Activated gamma-delta T cell treated with anti-CD3 and anti-CD28 coated beads, Interleukin-2, amount 50 U/mL, for 16 hours (primary cell): ENCODE measurements around the gene RNF126.
"Not testable (repeated sequence)": the region's sequence is repeated elsewhere in the genome, so short reads cannot be mapped to it uniquely, and the experiment has no call there.

Experiments used
- DNase-seq: peaks from one replicate; pipeline ENCODE4 v3.0.0-alpha.2; 2020; ENCODE audit warnings: low read depth

The RNF126 gene

DNA sequence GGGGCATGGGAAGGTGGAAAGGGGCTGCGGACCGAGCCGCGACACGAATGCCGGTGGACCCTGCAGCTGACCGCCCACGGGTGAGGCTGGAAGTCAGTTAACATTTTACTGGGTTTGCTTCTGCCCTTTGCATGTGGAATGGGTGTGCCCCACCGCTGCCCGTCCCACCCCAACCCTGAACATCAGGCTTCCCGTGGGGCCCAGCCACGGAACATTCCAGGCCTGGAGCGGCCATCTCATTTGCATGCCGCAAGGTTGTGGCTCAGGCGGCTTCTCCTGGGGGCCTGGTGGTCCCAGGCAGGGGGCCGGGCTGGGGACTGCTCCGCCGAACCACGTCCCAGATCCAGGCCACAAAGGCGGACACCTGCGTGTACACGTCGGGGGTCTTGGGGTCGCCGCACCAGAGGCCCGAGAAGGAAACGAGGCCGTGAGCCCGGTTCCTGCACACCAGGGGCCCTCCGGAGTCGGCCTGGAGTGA is 22.5 kb upstream of the RNF126 start:
- DNase-seq, result no peak

DNA sequence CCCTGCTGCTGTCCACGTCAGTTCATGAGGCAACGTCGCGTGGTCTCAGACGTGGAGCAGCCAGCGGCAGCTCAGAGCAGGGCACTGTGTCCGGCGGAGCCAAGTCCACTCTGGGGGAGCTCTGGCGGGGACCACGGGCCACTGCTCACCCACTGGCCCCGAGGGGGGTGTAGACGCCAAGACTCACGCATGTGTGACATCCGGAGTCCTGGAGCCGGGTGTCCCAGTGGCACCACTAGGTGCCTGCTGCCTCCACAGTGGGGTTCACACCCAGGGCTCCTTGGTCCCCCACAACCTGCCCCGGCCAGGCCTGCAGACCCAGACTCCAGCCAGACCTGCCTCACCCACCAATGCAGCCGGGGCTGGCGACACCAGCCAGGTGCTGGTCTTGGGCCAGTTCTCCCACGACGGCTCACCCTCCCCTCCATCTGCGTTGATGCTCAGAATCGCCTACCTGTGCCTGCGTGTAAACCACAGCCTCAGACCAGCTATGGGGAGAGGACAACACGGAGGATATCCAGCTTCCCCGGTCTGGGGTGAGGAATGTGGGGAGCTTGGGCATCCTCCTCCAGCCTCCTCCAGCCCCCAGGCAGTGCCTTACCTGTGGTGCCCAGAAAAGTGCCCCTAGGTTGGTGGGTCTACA is 19.8 kb upstream of the RNF126 start:
- no peak for DNase-seq

- DNase-seq, result no peak
These were observed 18.3 kb upstream of the RNF126 start for GRCh38 chr19:681029-682019.

DNA sequence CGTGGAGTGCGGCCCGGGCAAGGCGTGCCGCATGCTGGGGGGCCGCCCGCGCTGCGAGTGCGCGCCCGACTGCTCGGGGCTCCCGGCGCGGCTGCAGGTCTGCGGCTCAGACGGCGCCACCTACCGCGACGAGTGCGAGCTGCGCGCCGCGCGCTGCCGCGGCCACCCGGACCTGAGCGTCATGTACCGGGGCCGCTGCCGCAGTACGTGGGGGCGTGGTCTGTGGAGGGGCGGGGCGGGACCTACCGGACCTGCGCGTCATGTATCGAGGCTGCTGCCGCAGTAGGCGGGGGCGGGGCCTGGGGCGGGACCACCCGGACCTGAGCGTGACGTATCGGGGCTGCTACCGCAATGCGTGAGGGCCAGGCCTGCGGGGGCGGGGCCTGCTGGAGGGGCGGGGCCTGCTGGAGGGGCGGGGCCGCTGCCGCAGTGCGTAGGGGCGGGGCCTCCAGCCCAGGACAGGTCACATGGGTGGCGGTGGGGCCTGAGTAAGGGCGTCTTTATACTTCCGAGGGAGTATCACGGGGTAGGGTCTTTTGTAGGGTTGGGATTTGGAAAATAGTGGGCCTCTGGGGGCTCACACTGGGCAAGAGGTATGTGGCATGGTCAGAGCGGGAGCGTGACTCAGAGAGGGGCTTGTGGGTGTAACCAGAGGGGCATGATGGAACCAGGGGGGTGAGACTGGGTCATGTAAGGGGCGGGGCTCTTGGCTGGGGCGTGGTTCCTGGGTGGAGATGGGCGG is 17.4 kb upstream of the RNF126 start:
- DNase-seq, result peak; percentile 99

DNA sequence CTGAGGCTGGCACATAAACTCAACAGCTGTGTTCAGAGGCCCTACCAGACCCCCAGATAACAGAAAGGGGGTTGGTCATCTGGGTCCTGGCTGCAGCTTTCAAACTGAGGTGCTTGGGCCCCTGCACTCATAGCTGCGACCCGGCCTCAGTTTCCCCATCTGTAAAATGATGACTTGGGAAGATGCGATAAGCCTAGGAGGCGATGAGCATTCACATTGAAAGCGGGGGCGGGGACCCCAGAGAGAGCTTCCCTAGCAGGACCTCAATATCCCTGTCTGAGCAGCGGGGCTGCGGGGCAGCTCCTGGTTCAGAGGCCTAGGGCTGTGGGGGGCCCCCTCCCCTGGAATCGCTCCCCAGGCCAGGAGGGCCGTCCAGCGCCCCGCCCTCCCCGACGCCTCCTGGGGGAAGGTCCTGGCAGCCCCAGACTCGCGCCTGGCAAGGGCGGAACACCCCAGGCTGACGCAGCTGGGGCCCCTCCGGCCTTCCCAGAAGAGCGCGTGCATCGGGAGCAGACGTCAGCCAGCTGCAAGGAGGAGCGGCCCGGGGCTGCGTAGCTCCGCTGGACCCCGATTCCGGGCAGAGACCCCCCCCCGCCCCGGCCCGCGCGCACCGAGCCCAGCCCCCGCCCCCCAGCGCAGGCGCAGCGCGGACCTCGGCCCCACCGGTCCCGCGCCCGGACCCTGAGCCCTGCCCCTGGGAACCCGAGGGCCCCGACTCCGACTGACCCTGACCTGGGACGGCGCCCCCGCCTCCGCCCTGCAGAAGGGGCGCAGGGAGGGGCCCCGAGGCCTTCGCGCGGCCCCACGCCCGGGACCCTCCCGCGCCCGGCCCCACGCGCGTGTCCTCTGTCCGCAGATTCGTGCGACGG is 16.6 kb upstream of the RNF126 start:
- DNase-seq, result no peak

DNA sequence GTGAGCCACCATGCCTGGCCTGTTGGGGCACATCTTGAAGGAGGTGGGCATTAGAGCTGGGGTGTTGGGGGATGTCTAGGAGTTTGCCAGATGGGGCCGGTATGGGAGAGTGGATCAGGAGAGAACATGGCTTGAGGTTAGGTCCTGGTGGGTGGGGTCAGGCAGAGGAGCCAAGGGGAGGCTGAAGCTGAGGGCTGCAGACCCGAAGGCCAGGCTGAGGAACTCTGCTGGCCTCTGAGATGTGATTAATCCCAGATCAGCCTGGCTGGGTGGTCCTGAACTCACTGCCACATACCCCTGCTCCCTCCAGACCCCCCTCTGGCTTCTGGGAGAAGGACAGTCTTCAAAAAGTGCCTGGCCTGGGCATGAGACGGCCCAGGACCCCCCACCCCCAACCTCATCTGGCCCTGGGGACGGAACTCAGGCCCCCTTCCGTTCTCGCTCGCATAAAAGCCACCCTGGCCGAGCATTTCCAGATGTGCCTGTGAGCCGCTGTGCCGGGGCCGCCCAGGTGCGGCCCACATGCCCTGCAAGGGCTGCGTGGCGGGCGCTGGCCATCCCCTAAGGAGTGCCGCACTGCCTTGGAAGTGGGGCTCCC is 15.9 kb upstream of the RNF126 start:
- DNase-seq, result no peak

- no peak for DNase-seq
These were observed 14.8 kb upstream of the RNF126 start for GRCh38 chr19:677601-678436.

- no peak for DNase-seq
These were observed 14.2 kb upstream of the RNF126 start for GRCh38 chr19:677201-677600.

DNA sequence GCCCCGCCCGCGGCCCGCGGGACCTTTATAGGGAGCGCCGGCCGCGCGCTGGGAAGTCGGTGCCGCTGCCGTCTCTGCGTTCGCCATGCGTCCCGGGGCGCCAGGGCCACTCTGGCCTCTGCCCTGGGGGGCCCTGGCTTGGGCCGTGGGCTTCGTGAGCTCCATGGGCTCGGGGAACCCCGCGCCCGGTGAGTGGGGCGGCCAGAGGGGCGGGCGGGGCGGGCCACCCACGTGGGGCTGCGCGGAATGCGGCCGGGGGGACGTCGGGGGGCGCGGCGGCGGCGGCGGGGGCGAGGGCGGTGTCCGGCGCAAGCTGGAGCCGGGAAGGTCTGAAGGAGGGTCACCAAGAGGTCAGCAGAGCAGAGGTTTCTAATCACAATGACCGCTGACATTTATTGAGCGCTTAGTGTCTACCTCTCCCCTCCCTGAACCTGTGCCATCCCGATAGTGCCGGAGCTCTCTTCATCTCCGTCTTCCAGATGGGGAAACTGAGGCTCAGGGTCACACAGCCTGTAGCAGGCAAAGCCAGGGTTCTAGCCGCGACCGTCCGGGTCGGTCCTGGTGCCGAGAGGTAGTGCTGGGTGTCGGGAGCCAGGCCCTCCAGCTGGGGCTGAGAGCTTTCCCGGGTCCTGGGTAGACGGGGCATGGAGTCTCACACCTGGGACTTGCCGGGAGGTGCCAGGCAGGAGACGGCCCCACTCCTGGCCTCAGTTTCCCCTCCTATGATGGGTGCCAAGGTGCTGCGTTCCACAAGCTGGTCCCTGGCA is 13.5 kb upstream of the RNF126 start, which contains the start of gene FSTL3:
TSS of gene FSTL3 (plus strand) at position 54 of the 767 bp plus-strand sequence. CDS start at position 86, 32 bp downstream.
- DNase-seq, result no peak

- DNase-seq, result no peak
These were observed 13.0 kb upstream of the RNF126 start for GRCh38 chr19:676007-676338.

DNA sequence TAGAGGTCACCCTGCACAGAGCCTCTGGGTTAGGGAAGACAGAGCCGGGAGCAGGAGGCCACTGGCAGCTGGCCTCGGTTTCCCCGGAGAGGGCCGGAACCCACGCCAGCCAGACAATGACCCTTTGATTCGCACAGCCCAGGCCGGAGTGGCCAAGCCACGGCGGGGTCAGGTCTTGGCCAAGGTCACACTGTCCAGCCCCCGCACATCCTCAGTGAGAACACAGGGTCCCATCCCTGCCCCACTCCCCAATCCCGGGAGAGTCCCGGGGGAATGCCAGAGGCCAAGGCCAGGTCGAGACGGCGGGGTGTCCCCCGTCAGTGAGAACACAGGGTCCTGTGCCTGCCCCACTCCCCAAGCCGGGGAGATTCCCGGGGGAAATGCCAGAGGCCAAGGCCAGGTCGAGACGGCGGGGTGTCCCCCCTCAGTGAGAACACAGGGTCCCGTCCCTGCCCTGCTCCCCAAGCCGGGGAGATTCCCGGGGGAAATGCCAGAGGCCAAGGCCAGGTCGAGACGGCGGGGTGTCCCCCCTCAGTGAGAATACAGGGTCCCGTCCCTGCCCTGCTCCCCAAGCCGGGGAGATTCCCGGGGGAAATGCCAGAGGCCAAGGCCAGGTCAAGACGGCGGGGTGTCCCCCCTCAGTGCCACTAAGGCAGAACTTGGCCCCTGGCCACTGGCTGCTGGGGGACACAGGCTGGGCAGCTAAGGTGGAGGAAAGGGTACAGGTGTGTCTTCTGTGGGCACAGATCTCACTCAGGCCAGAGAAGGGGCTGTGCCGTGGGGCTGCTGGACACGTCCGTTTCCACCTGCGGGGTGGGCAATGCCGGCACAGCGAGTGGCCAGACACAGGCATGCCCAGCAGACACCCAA is 11.5 kb upstream of the RNF126 start:
- no peak for DNase-seq

DNA sequence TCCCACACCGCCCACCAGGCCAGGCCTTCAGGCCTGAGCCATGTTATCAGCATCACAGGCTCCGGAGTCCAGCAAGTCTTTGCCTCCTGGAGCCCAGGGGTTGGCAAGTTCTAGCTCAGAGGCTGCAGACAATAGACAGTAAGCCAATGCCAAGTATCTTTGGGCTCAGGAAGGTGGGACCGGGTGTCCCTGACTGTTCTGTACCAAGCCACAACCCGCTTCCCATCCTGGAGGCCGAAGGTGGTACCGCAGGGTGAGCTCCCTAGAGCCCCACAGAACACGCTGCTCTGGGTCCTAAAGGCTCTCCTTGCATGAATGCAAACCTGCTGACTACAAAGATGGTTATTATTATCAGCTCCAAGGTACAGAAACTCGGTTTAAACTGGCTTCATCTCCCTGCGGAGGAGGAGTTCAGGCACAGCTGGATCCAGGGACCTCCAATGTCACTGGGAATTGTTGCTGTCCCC is 7.6 kb upstream of the RNF126 start:
- DNase-seq, result no peak

- not testable (repeated sequence) for DNase-seq
These were observed 5.8 kb upstream of the RNF126 start for GRCh38 chr19:668675-669434.

GRCh38 chr19:666985-667573 is 4.1 kb upstream of the RNF126 start:
- not testable (repeated sequence) for DNase-seq

DNA sequence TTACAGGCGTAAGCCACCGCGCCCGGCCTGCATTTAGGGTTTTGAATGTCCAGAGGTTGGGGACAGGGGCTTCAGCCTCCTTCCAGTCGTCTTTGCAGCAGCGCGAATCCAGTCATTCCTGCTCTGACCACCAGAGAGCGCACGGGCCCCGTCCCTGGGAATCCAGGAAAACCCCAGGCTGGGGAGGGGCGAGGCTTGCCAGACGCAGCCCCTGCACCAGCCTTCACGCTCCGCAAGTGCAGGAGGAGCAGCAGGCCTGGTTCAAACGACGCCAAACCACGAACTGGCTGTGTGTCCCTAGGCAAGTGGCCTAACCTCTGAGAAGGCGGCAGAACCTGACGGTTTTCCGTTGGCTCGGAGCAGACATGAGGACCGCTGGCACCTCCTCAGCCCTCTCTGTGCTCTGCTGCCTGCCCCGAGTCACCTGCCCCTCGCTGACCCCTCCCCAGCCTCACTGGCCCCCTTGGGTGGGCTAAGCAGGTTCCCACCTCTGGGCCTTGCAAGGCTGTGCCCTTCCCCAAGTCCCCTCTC is 2.0 kb upstream of the RNF126 start:
- DNase-seq, result peak; percentile 67

DNA sequence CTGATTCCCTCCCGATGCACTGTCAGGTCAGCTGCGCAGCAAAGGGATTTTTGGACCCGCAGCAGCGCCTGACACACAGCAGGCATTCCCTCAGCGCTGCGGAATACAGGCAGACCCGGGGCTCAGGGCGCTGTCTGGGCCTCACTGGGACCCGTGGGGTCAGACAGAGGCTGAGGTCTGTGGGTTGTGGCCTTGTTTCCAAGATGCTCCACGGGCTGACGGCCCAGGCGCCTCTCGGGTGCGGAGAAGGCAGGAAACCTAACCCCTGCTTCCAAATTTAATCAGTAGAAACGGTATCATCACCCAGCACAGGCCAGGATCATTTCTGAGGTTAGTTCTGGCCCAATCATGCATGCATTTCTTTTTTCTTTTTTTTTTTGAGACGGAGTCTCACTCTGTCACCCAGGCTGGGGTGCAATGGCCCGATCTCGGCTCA is 686 bp upstream of the RNF126 start:
- DNase-seq, result no peak
